ENCODE data around the gene SAP130.

DNA sequence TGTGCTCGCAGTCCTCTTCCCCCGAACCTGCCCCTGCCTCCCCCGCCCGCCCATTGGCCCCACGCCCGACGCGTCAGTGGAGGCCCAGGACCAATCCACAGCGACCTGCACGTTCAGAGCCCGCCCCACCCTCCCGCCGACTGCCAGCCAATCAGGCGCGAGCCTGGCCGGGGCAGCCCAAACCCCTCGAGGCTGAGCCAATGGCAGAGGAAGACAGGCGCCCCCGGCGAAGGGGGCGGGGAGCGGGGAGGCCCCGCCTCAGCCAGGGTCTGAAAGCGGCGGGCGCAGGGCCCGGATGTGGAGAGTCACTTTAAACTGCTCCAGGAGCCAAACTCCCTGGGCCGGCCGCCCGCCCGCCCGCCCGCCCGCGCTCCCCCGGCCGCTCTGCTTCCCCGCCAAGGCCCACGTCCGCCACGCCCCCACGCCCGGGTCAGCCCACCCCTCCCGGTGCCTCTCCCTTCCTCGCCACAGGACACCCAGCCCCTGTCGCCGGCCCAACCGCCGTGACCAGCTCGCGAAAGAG lies 520 bp downstream of the SAP130 start:
- TF ChIP-seq EZH2 (IDR thresholded peaks at IDR 0.05; ENCODE audit: insufficient read depth, poor library complexity, severe bottlenecking) (no peak), EZH2phosphoT487 (IDR thresholded peaks at IDR 0.05; ENCODE audit: insufficient read depth, low read depth) (no peak)

Measured in GM23248 (cell line).